GM18502 (cell line): ENCODE measurements around the gene PTGER4.

Experiments
- ATAC-seq: cut with Tn5 transposase; IDR thresholded peaks from one replicate; pipeline ENCODE4 v1.9.1; 2021; ENCODE audit warnings: mild to moderate bottlenecking; ENCODE audit not compliant: unreplicated experiment, poor library complexity

Gene PTGER4

DNA sequence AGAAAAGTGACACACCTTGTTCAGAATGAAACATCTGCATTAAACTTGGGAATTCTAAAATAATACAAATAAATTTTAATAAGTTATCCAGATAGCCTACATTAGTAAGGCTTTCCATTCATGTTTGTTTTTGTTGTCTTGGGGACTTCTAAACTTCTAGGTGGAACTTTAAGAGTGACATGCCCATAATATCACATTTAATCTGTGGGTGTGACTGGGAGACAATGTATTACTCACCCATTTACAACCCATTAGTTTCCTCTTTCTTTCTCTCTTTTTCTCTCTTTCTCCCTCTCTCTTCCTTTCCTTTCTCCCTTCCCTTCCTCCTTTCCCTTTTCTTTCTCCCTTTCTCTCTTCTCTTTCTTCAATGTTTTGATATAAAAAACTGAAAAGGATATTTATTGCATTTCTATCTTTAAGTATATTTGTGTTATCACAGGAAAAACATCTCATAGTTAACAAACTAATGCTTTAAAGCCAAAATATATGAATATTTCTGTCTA lies 12.5 kb upstream of the PTGER4 start:
- ATAC-seq, result no peak

GRCh38 chr5:40669606-40670390 lies 9.9 kb upstream of the PTGER4 start:
- no peak for ATAC-seq

- no peak for ATAC-seq
Measured at GRCh38 chr5:40672425-40672824, 7.3 kb upstream of the PTGER4 start.

DNA sequence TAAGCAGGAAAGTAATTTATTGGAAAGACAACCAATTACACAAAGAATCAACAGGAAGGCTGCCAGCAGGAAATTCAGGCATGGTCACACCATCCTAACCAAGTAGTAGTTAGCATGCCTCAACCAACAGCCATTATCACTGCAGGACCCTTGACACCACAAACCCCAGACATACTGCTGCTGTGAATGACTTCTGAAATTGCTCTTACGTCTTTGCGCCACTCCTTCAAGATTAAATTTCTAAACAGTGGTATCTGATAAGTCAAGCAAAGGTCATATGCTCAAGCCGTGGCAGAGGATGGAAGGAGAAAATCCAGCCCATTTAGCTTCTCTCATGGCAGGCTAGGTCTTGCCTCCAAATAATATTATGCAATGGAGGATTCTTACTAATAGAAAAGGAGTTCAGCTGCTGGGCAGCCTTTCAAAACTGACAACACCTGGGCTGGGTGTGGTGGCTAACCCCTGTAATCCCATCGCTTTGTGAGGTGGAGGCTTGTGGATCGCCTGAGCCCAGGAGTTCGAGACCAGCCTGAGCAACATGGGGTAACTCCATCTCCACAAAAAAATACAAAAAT lies 5.0 kb upstream of the PTGER4 start:
- ATAC-seq, result no peak

DNA sequence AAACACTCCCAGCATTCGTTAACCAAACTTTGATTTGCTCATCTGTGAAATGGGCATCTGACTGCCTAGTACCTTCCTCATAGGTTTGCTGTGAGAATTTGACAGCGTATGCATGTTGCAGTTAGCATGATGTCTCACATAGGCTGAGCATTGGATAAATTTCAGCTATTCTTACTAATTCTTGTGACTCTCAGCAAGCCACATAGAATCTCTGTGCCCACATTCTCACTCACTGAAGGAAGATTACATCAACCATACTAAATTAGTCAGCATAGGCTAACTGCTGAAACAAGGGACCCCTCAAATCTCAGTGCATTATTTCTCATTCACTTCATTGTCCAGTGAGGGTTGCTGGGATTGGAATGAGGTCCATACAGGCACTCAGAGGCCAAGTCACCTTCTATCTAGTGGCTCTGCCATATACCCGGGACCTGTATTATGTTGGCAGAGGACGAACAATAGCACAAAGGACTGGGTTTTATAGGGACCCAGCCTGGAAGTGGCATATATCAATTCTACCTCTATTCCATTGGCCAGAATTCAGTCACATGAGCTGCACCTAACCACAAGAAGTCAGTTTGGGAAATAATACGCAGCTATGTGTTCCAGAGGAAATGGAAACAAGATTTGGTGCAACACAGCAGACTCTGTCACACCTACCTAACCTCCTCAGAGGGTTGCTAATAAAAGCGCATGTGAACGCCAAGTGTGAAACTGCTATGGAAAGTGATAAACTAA lies 4.2 kb upstream of the PTGER4 start:
- no peak for ATAC-seq

GRCh38 chr5:40676613-40677343 lies 2.9 kb upstream of the PTGER4 start:
- no peak for ATAC-seq

GRCh38 chr5:40677456-40677855 lies 2.3 kb upstream of the PTGER4 start:
- ATAC-seq, result no peak

DNA sequence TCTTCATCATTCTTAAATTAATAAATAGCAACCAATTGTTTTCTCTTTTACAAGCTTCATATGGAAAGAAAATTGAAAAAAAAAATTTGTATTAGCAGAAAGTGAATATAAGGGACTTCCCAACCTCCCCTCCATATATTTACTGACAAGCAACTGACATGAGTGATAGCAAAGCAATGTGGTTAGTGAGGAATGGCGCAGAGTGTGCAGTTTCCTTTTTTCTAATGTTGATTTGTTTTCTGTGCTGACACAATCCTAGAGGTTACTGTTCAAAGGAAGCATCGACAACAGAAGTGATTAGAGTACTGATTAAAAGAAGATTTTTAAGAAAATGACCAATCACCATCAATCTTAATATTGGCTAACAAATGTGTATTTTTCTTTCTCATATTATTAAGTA lies 1.7 kb upstream of the PTGER4 start:
- no peak for ATAC-seq

DNA sequence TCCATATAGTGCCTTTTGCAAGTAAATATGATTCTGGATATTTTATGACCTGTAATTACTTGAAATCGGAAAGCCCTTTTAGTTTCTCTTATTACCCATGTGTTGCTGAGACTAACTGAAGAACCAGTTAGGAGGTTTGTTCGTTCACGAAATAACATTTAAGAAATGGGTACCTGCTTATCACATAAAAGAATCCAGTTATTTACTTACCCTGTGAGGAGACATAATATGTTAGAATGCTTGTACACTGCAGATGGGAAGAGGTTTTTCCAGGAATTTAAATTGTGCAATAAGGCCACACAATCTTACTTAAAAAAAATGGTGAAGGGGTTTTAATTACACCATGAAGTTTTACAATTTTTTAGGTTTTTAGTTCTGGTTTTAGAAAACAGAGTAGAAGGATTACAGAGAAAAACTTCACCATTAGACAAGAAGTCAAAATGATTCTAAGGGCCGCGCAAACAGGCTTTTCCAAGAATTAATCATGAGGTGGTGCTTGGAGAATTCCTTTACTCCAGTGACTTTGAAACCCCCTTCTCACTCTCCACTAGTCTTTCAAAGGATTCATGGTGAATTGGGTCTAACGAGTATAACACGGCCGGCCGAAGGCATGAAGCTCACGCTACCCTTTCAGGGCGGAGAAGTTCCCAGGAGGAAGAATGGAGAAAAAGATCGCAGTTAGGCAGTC lies 1.1 kb upstream of the PTGER4 start:
- ATAC-seq, result no peak

DNA sequence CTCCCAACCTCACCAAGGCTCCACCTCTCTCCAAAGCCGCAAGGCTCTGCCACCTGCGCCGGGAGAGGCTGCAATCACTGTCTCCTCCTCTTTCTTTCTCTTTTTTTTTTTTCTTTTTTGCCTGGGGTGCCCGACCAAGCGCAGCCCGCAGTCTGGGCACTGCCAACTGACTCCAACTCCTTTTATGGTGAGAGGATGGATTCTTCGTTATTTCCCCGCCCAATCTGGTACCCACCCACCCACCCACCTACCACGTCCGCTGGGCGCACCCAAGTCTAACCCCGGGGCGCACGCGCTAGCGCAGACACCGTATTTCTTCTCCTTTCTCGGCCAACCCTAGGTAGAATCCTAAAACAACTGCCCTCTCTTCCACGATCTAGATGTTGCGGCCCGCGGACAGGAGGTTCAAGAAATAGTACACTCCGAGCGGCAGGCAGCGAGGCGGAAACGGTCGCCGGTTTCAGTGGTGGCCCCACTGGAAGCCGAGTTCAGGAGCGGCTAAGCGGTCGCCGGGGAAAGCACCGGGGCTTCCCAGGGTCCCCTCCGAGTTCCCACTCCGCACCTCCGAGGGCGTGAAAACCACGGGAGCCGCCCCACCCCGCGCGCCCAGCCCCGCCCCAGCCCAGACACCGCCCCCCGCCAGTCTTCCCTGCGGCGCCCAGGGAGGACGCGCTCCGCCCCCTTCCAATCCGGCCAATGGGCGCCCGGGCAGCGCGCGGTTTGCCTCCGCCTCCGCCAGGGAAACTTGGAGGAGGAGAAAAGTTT lies 385 bp upstream of the PTGER4 start:
- ATAC-seq, result peak; percentile 80

DNA sequence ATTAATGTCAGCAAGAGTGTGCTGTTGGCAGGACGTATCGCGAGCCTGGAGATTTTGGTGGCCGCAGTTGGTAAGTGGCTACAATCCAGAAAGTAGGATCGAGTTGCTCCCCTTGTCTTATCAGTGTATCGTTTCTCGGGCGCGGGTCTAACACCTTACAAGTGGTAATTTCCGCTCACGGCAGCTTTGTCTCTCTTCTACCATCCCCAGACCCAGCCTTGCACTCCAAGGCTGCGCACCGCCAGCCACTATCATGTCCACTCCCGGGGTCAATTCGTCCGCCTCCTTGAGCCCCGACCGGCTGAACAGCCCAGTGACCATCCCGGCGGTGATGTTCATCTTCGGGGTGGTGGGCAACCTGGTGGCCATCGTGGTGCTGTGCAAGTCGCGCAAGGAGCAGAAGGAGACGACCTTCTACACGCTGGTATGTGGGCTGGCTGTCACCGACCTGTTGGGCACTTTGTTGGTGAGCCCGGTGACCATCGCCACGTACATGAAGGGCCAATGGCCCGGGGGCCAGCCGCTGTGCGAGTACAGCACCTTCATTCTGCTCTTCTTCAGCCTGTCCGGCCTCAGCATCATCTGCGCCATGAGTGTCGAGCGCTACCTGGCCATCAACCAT lies 1.1 kb downstream of the PTGER4 start:
- peak; percentile 1 for ATAC-seq

DNA sequence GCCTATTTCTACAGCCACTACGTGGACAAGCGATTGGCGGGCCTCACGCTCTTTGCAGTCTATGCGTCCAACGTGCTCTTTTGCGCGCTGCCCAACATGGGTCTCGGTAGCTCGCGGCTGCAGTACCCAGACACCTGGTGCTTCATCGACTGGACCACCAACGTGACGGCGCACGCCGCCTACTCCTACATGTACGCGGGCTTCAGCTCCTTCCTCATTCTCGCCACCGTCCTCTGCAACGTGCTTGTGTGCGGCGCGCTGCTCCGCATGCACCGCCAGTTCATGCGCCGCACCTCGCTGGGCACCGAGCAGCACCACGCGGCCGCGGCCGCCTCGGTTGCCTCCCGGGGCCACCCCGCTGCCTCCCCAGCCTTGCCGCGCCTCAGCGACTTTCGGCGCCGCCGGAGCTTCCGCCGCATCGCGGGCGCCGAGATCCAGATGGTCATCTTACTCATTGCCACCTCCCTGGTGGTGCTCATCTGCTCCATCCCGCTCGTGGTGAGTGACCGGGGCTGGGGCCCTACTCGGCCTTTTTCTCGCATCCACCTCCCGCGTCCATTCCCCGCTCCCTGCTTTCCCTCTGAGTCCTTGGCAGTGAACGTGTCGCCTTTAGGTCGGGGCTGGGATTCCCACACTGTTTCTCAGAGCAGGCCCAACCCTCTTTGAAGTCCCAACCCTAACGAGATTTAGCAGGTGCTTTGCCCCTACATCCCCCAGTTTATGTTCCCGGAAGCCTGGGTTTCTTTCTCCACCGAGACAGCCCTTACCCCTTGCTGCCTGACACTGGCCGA lies 1.8 kb downstream of the PTGER4 start:
- ATAC-seq, result peak; percentile 18

DNA sequence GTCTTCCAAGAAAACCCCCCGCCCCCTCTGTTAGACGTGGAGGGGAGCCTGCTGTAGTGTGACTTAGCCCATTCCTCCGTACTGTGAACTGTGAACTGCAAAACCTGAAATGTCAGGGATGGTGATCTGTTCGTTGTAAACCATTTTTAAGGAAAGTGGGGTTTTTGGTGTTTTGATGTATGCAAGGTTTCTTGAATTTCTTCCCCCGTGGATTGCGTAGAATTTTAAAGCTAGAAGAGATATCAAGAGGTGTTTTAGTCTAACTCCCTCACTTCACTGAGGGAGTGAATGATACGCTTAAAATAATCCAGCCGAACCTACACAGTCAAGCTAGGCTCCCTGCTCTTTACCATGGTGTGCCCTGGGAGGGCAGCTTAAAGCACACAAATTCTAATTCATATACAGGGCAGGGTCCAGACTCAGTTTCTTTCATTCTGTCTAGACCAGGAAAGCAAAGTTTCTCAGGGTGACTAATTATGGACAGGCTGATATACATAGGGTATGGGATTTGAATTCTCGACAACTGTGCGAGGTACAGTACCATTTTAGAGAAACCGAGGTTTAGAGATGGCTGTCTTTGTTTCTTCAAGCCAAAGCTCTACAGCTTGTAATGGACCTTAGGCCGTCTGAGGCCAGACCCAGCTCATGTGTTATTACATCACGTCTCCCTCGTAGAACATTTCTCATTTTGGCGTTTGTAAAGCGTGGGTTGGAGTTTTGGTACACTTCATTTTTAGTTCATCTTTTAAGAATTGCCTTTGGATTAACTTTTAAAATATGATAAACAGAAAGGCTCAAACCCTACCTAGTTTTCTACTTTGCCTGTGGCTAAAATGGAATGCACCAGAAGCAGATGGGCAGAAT lies 2.7 kb downstream of the PTGER4 start:
- ATAC-seq, result no peak

DNA sequence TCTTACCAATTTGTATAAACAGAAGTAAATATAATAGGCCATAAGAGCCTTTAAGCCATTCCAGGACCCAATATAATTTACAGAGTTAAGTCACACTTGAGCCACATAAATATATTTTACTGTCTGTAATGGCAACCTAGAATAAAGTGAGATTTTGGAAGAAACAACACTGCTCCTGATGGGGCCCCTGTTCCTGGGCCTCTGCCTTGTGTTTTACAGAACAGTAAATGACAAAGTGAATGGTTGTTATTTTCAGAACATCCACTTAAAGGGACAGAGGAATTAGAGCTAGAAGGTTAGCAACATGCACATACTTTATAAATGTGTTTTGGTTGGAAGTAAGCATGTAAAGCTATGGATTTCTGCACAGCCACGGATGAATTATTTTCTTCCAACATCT lies 3.6 kb downstream of the PTGER4 start:
- ATAC-seq, result no peak

DNA sequence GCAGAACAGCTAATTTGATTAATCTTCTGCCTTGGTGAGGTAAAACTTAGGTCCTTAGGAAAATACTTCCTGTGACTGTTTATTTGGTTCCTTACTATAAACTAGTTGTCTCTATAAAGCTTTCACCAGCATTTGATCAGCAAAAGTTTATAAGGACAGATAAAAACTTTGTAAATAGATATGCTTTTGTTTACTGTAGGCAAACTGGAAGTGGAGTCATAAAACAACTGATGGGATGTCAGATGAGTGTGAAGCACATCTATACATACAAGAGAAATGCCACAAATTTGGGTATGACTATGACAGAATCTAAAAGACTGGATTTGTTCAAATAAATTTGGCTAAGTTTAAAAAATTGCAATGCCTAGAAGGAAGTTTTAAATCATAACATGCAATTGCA lies 5.5 kb downstream of the PTGER4 start:
- no peak for ATAC-seq

GRCh38 chr5:40685976-40686486 lies 6.3 kb downstream of the PTGER4 start:
- ATAC-seq, result no peak

- ATAC-seq, result no peak
Measured at GRCh38 chr5:40687321-40687720, 7.6 kb downstream of the PTGER4 start.
